Occipital lobe (tissue), 3 donors: ENCODE data around the gene MKRN2OS. TPM values are rescaled to one million over a fixed set of nuclear protein-coding genes. Genes with fewer than 3 reads are reported as not detected.

Experiments
- DNase-seq: peaks from one replicate; lab custom pipeline; 2025; lab: John Stamatoyannopoulos, UW
- small RNA-seq: library from RNA; depleted of rRNA; stranded (forward); fragments of <200 nt; gene quantifications from one replicate; pipeline ENCODE3, GENCODE V24; 2014
- total RNA-seq: library from RNA; depleted of rRNA; stranded (reverse); fragments of >200 nt; gene quantifications from one replicate; pipeline ENCODE4 v1.2.3, GENCODE V29; 2014

Gene MKRN2OS
- total RNA-seq, 1 donor from 2014 or later = not detected

GRCh38 chr3:12513694-12514446 is 31.4 kb downstream of the MKRN2OS start:
- DNase-seq = no peak

- DNase-seq = no peak
Observed at GRCh38 chr3:12512534-12513118, 32.7 kb downstream of the MKRN2OS start.

- no peak for DNase-seq
Observed at GRCh38 chr3:12509466-12509865, 35.8 kb downstream of the MKRN2OS start.

- no peak for DNase-seq
Observed at GRCh38 chr3:12508291-12508700, 37.0 kb downstream of the MKRN2OS start.

GRCh38 chr3:12507591-12508281 is 37.6 kb downstream of the MKRN2OS start:
- no peak for DNase-seq

GRCh38 chr3:12506201-12506709 is 39.0 kb downstream of the MKRN2OS start:
- no peak for DNase-seq

DNA sequence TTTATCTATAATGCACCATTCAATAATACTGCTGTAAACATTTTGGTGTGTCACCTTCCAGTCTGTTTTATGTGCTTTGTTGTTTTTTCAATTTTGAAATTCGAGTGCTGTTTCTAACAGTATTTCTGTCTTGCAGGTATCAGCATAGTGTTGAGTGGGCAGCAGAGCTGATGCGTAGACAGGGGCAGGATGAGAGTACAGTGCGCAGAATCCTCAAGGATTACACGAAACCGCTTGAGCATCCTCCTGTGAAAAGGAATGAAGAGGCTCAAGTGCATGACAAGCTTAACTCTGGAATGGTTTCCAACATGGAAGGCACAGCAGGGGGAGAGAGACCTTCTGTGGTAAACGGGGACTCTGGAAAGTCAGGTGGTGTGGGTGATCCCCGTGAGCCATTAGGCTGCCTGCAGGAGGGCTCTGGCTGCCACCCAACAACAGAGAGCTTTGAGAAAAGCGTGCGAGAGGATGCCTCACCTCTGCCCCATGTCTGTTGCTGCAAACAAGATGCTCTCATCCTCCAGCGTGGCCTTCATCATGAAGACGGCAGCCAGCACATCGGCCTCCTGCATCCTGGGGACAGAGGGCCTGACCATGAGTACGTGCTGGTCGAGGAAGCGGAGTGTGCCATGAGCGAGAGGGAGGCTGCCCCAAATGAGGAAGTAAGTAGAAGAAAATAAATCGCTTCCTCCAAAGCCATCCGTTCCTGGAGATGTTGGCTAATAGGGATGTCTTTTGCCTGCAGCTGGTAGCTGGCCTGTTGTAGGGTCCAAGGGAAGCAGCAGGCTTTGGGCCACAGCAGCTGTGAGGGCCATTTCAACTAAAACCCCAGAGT is 42.0 kb downstream of the MKRN2OS start:
- no peak for DNase-seq

DNA sequence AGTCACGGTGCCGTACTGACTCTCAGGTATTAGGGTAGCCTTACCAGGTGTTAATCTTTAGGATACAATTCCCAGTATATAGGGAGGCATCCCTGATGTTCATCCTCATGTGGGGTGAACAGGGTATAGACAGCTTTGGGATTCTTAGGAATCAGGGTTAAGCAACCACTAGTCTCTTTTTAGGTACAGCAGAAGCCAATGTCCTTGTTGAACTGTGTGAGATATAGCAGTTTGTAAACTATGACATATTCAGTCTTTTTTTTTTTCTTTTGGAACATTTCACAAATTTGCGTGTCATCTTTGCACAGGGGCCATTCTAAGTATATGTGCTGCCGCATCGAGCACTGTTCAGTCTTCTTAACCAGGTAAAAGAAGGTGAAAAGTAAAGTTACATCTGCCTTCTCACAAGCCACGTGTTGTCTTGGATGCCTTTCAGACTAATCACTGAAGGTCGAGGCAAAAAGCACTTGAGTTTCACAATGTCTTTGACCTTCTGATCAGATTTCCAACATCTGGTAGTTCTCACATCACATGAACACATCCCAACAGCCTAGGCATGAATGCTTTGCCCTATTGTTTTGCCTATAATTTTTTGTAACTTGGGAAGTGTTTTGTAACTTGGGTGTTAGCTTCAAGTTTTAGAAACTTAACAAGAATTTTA is 43.8 kb downstream of the MKRN2OS start:
- DNase-seq = no peak

- no peak for DNase-seq
Observed at GRCh38 chr3:12499474-12499873, 45.8 kb downstream of the MKRN2OS start.

- no peak for DNase-seq
Observed at GRCh38 chr3:12496453-12496761, 48.9 kb downstream of the MKRN2OS start.

DNA sequence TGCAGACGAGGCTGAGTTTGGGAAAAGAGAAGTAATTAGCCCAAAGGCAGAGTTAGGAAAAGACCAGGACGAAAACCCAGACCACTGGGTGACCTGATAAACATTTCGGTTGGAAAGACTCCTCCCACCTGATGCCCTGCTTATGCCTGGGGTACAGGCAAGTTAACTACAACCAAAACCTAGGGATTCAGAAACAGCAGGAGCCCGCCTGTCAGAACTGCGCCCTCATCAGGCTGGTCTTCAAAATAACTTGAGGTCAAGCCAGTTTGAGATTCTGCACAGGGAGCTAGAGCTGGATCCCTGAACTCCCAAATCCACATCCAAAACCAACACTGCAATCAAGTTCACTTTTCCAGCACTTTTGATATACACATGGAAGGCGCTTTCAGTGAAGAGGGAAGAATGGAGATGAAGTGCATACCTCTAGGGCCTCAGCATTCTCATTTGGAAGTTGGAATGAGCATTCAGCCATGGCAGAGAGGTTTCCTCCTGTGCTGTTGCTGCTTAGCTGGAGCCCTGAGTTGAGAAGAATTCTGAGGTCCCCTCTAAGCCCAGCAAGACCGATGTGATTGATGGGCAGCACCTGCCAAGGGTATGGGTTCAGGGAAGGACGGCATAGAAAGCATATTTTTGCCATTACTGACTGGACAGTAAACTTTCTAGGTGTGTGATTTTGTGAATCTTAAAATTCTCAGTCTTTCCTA is 49.4 kb downstream of the MKRN2OS start:
- no peak for DNase-seq

GRCh38 chr3:12490547-12490946 is 54.8 kb downstream of the MKRN2OS start:
- no peak for DNase-seq

- DNase-seq = no peak
Observed at GRCh38 chr3:12489832-12490231, 55.5 kb downstream of the MKRN2OS start.

Small RNAs within 50 kb of the gene (small RNA-seq; reads per million reads assigned to genes)
- gene RF00017 = not detected
- not detected for gene RNA5SP123
- not detected for gene RNU6-377P

Other genes with a start within 250 kb of the MKRN2OS start
- 29.3 TPM for gene TSEN2, start 61.0 kb downstream of the MKRN2OS start, total RNA-seq
- gene MKRN2, start 11.6 kb upstream of the MKRN2OS start, total RNA-seq = 33.8 TPM
- gene RAF1, start 118.6 kb upstream of the MKRN2OS start, total RNA-seq = 216 TPM
- not detected for gene TMEM40, start 213.8 kb upstream of the MKRN2OS start, total RNA-seq